ENCODE results near the gene CCDC88A. TPM values are rescaled to one million over a fixed set of nuclear protein-coding genes. Genes with fewer than 3 reads are reported as not detected.
A peak's percentile ranks its signal among the peaks of the same experiment; 100 is the strongest.
"Not testable (repeated sequence)": the region's sequence is repeated elsewhere in the genome, so short reads cannot be mapped to it uniquely, and the experiment has no call there.

CCDC88A gene
- total and polyA plus RNA-seq, 4 experiments from 2014 or later: 0.53 to 19.1 (median 13.8) TPM

DNA sequence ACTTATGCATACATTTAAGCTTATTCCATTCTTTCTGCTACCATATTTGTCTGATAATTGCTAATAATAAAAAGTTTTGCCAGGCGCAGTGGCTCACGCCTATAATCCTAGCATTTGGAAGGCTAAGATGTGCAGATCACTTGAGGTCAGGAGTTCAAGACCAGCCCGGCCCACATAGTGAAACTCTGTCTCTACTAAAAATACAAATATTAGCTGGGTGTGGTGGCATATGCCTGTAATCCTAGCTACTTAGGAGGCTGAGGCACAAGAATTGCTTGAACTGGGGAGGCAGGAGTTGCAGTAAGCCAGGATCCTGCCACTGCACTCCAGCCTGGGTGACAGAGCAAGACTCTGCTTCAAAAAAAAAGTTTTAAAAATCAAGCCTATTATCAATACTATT lies 160.1 kb downstream of the CCDC88A start:
- H3K27ac Mint-ChIP-seq; H3K27ac ChIP-seq (ENCODE audit: low read depth, low read length); H3K36me3 ChIP-seq (ENCODE audit: insufficient read depth, low read length); H3K4me1 ChIP-seq (ENCODE audit: insufficient read depth, low read length); intact Hi-C loops (cut with micrococcal nuclease); H3K9me3 Mint-ChIP-seq; H3K4me3 Mint-ChIP-seq; H3K4me1 Mint-ChIP-seq; H3K9me3 ChIP-seq (ENCODE audit: control insufficient read depth in 1 of 2, low read length in 2 of 2); H3K27me3 ChIP-seq (ENCODE audit: insufficient read depth, low read length); H3K27me3 Mint-ChIP-seq; DNase-seq; H3K4me3 ChIP-seq (ENCODE audit: low read length in 2 of 2): not testable (repeated sequence)
- CTCF ChIA-PET (ENCODE audit: partially characterized antibody): interaction anchor here (1.3 kb wide), 1 partner anchor 8 kb away, joined by 4 read pairs; no protein-coding TSS in a partner anchor
- POLR2A ChIA-PET (ENCODE audit: partially characterized antibody): interaction anchor here (0.6 to 1.0 kb wide), 2 partner anchors 26 to 27 kb away, joined by 3 read pairs; partner anchors contain the start of gene RPS27A
- H3K36me3 Mint-ChIP-seq: peaks cover 21 to 40% of the 10 kb centered on the region in 2 donors

GRCh38 chr2:55252832-55253231 lies 166.8 kb downstream of the CCDC88A start:
- H3K36me3 ChIP-seq (ENCODE audit: insufficient read depth, low read length): peaks cover 9% of the 10 kb centered on the region
- no peak for DNase-seq
- H3K27ac ChIP-seq (ENCODE audit: low read depth, low read length): no peak overlapping the region
- H3K4me3 Mint-ChIP-seq: no peak overlapping the region
- H3K27ac Mint-ChIP-seq: no peak overlapping the region
- intact Hi-C loops (cut with micrococcal nuclease): no loop called here
- no peaks in the 10 kb centered on the region for H3K4me1 ChIP-seq (ENCODE audit: insufficient read depth, low read length)
- ChIA-PET CTCF (ENCODE audit: partially characterized antibody) (no interaction called here), POLR2A (ENCODE audit: partially characterized antibody) (interaction anchor here (1.1 kb wide), 1 partner anchor 30 kb away, joined by 4 read pairs; no protein-coding TSS in a partner anchor)
- no peaks in the 10 kb centered on the region for H3K27me3 ChIP-seq (ENCODE audit: insufficient read depth, low read length)
- no peaks in the 10 kb centered on the region for H3K9me3 ChIP-seq (ENCODE audit: control insufficient read depth in 1 of 2, low read length in 2 of 2)
- no peaks in the 10 kb centered on the region for H3K9me3 Mint-ChIP-seq
- H3K36me3 Mint-ChIP-seq: peaks cover 31 to 53% of the 10 kb centered on the region in 2 donors
- H3K27me3 Mint-ChIP-seq: no peaks in the 10 kb centered on the region
- H3K4me3 ChIP-seq (ENCODE audit: low read length in 2 of 2): no peak overlapping the region
- H3K4me1 Mint-ChIP-seq: peaks cover 0 to 2% (median 0%) of the 10 kb centered on the region in 4 donors

DNA sequence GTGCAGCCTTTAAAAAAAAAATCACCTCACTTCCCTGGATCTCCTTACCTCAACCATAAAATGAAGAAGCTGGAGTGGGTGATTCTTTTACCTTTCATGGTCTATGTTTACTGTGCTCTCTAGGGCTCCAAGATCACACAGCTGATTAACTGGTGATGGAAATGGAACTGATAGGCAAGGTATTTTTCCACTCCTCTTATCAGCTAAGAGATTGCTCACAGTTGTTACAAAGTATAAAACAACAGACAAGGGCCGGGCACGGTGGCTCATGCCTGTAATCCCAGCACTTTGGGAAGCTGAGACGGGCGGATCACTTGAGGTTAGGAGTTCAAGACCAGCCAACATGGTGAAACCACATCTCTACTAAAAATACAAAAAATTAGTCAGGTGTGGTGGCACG lies 172.6 kb downstream of the CCDC88A start:
- no peaks in the 10 kb centered on the region for H3K27me3 Mint-ChIP-seq
- peak overlapping the region in 2 of 7 donors; percentile 3 to 23 for H3K27ac Mint-ChIP-seq
- Histone ChIP-seq H3K4me3 (ENCODE audit: low read length in 2 of 2) (no peak overlapping the region), H3K9me3 (ENCODE audit: control insufficient read depth in 1 of 2, low read length in 2 of 2) (no peaks in the 10 kb centered on the region), H3K27me3 (ENCODE audit: insufficient read depth, low read length) (no peaks in the 10 kb centered on the region), H3K4me1 (ENCODE audit: insufficient read depth, low read length) (no peaks in the 10 kb centered on the region), H3K27ac (ENCODE audit: low read depth, low read length) (no peak overlapping the region), H3K36me3 (ENCODE audit: insufficient read depth, low read length) (peaks cover 15% of the 10 kb centered on the region)
- intact Hi-C loops (cut with micrococcal nuclease): no loop called here
- H3K9me3 Mint-ChIP-seq: no peaks in the 10 kb centered on the region
- H3K4me3 Mint-ChIP-seq: no peak overlapping the region
- no peak for DNase-seq
- peaks cover 0 to 1% (median 0%) of the 10 kb centered on the region in 4 donors for H3K4me1 Mint-ChIP-seq
- POLR2A ChIA-PET (ENCODE audit: partially characterized antibody): no interaction called here
- H3K36me3 Mint-ChIP-seq: peaks cover 32 to 63% of the 10 kb centered on the region in 2 donors
- CTCF ChIA-PET (ENCODE audit: partially characterized antibody): no interaction called here

DNA sequence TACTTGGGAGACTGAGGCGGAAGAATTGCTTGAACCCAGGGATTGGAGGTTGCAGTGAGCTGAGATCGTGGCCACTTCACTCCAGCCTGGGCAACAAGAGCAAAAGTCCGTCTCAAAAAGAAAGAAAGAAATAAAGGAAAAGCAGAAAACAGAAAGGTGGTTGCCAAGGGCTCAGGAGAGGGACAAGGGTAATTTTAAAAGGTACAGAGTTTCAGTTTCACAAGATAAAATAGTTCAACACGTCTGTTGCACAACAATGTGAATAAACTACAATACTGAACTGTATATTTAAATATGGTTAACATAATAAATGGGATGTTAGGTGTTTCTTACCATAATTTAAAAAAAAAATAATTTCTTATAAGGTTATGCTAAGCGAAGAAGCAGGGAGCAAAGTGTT lies 174.2 kb downstream of the CCDC88A start:
- CTCF ChIA-PET (ENCODE audit: partially characterized antibody): interaction anchor here (1.5 kb wide), 1 partner anchor 25 kb away, joined by 4 read pairs; no protein-coding TSS in a partner anchor
- Mint-ChIP-seq H3K9me3 (no peaks in the 10 kb centered on the region), H3K27me3 (no peaks in the 10 kb centered on the region), H3K4me3 (no peak overlapping the region), H3K4me1 (peaks cover 0 to 1% (median 0%) of the 10 kb centered on the region in 4 donors), H3K27ac (peak overlapping the region in 2 of 7 donors; percentile 50 to 64), H3K36me3 (peaks cover 28 to 57% of the 10 kb centered on the region in 2 donors)
- Histone ChIP-seq H3K9me3 (ENCODE audit: control insufficient read depth in 1 of 2, low read length in 2 of 2) (no peaks in the 10 kb centered on the region), H3K4me3 (ENCODE audit: low read length in 2 of 2) (no peak overlapping the region), H3K4me1 (ENCODE audit: insufficient read depth, low read length) (no peaks in the 10 kb centered on the region), H3K27me3 (ENCODE audit: insufficient read depth, low read length) (no peaks in the 10 kb centered on the region), H3K27ac (ENCODE audit: low read depth, low read length) (no peak overlapping the region), H3K36me3 (ENCODE audit: insufficient read depth, low read length) (peaks cover 14% of the 10 kb centered on the region)
- no peak for DNase-seq
- intact Hi-C loops (cut with micrococcal nuclease): no loop called here
- POLR2A ChIA-PET (ENCODE audit: partially characterized antibody): no interaction called here

DNA sequence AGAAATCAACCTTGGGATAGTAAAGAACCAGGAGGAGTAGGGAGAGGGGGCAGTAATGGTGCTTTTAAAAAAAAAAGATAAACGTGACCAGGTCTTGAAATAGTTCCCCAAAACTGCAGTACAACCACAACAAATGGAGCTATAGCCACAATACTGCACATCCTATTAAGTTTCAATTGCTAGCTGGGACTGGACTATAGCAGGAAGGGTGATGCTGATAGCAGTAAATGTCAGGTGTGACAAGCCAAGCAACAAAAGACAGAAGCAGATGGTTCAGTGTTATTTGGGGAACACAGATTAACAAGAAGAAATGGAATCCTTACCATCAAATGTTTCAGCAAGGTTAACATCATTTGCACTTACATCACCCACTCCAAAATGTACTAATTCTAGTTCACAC lies 177.0 kb downstream of the CCDC88A start:
- H3K4me1 Mint-ChIP-seq: peaks cover 0 to 9% (median 3%) of the 10 kb centered on the region in 4 donors
- H3K27ac Mint-ChIP-seq: peak overlapping the region in 3 of 7 donors; percentile 19 to 87 (median 68)
- peaks cover 22 to 49% of the 10 kb centered on the region in 2 donors for H3K36me3 Mint-ChIP-seq
- H3K9me3 Mint-ChIP-seq: no peaks in the 10 kb centered on the region
- no peaks in the 10 kb centered on the region for H3K27me3 Mint-ChIP-seq
- POLR2A ChIA-PET (ENCODE audit: partially characterized antibody): no interaction called here
- no peaks in the 10 kb centered on the region for H3K27me3 ChIP-seq (ENCODE audit: insufficient read depth, low read length)
- H3K4me3 Mint-ChIP-seq: no peak overlapping the region
- CTCF ChIA-PET (ENCODE audit: partially characterized antibody): interaction anchor here (1.0 kb wide), 1 partner anchor 19 kb away, joined by 3 read pairs; no protein-coding TSS in a partner anchor
- no peak overlapping the region for H3K4me3 ChIP-seq (ENCODE audit: low read length in 2 of 2)
- no peaks in the 10 kb centered on the region for H3K4me1 ChIP-seq (ENCODE audit: insufficient read depth, low read length)
- intact Hi-C loops (cut with micrococcal nuclease): no loop called here
- peaks cover 16% of the 10 kb centered on the region for H3K36me3 ChIP-seq (ENCODE audit: insufficient read depth, low read length)
- H3K27ac ChIP-seq (ENCODE audit: low read depth, low read length): no peak overlapping the region
- no peak for DNase-seq
- H3K9me3 ChIP-seq (ENCODE audit: control insufficient read depth in 1 of 2, low read length in 2 of 2): no peaks in the 10 kb centered on the region

GRCh38 chr2:55241582-55241981 lies 178.1 kb downstream of the CCDC88A start:
- H3K9me3 ChIP-seq (ENCODE audit: control insufficient read depth in 1 of 2, low read length in 2 of 2); H3K27ac Mint-ChIP-seq; H3K4me3 ChIP-seq (ENCODE audit: low read length in 2 of 2); H3K27ac ChIP-seq (ENCODE audit: low read depth, low read length); CTCF ChIA-PET (ENCODE audit: partially characterized antibody); DNase-seq; H3K4me1 ChIP-seq (ENCODE audit: insufficient read depth, low read length); H3K27me3 Mint-ChIP-seq; H3K9me3 Mint-ChIP-seq; intact Hi-C loops (cut with micrococcal nuclease); H3K27me3 ChIP-seq (ENCODE audit: insufficient read depth, low read length); H3K4me3 Mint-ChIP-seq; H3K4me1 Mint-ChIP-seq: not testable (repeated sequence)
- H3K36me3 ChIP-seq (ENCODE audit: insufficient read depth, low read length): peaks cover 14% of the 10 kb centered on the region
- H3K36me3 Mint-ChIP-seq: peaks cover 16 to 45% of the 10 kb centered on the region in 2 donors
- POLR2A ChIA-PET (ENCODE audit: partially characterized antibody): interaction anchor here (0.6 kb wide), 1 partner anchor 17 kb away, joined by 4 read pairs; no protein-coding TSS in a partner anchor

- Histone ChIP-seq H3K4me3 (ENCODE audit: low read length in 2 of 2) (no peak overlapping the region), H3K4me1 (ENCODE audit: insufficient read depth, low read length) (peaks cover 12% of the 10 kb centered on the region), H3K36me3 (ENCODE audit: insufficient read depth, low read length) (peaks cover 25% of the 10 kb centered on the region), H3K27ac (ENCODE audit: low read depth, low read length) (no peak overlapping the region), H3K27me3 (ENCODE audit: insufficient read depth, low read length) (no peaks in the 10 kb centered on the region), H3K9me3 (ENCODE audit: control insufficient read depth in 1 of 2, low read length in 2 of 2) (no peaks in the 10 kb centered on the region)
- H3K27ac Mint-ChIP-seq: no peak overlapping the region
- no peak for DNase-seq
- H3K27me3 Mint-ChIP-seq: no peaks in the 10 kb centered on the region
- peaks cover 5 to 16% (median 12%) of the 10 kb centered on the region in 4 donors for H3K4me1 Mint-ChIP-seq
- H3K9me3 Mint-ChIP-seq: no peaks in the 10 kb centered on the region
- intact Hi-C loops (cut with micrococcal nuclease): loop anchor here (10.0 kb wide), 1 partner anchor 675 kb away; no protein-coding TSS in a partner anchor
- H3K36me3 Mint-ChIP-seq: peaks cover 18 to 50% of the 10 kb centered on the region in 2 donors
- no peak overlapping the region for H3K4me3 Mint-ChIP-seq
- ChIA-PET CTCF (ENCODE audit: partially characterized antibody) (no interaction called here), POLR2A (ENCODE audit: partially characterized antibody) (no interaction called here)
Observed at GRCh38 chr2:55239656-55240222, 179.9 kb downstream of the CCDC88A start.
